Hepatocyte (in vitro differentiated cells): ENCODE data around the gene SESN3. TPM values are rescaled to one million over a fixed set of nuclear protein-coding genes. Genes with fewer than 3 reads are reported as not detected.
"Not testable (repeated sequence)": the region's sequence is repeated elsewhere in the genome, so short reads cannot be mapped to it uniquely, and the experiment has no call there.

Source experiments
- DNase-seq: peaks from one replicate; pipeline ENCODE4 v3.0.0-alpha.2; 2016; ENCODE audit warnings: low spot score
- H2AFZ ChIP-seq: fragments of 200-600 bp; sonication (generic); 2 replicates; pipeline ENCODE4 v1.6.0; 2016; ENCODE audit warnings: antibody characterized with exemption, mild to moderate bottlenecking
- H3K27ac ChIP-seq: fragments of 200-600 bp; sonication (generic); 2 replicates; pipeline ENCODE4 v1.5.1; 2016; ENCODE audit warnings: mild to moderate bottlenecking
- H3K27me3 ChIP-seq: fragments of 200-600 bp; sonication (generic); 2 replicates; pipeline ENCODE4 v1.6.1; 2016
- H3K36me3 ChIP-seq: fragments of 200-600 bp; sonication (generic); replicated peaks from 2 replicates; pipeline ENCODE4 v1.5.1; 2016; ENCODE audit warnings: low read depth; ENCODE audit not compliant: insufficient read depth
- H3K4me1 ChIP-seq: fragments of 200-600 bp; sonication (generic); 2 replicates; pipeline ENCODE4 v1.5.1; 2016; ENCODE audit warnings: mild to moderate bottlenecking, moderate library complexity; ENCODE audit not compliant: insufficient read depth
- H3K4me2 ChIP-seq: fragments of 200-600 bp; sonication (generic); 2 replicates; pipeline ENCODE4 v1.6.0; 2016
- H3K4me3 ChIP-seq: fragments of 200-600 bp; sonication (generic); 2 replicates; pipeline ENCODE4 v1.5.1; 2016; ENCODE audit warnings: mild to moderate bottlenecking
- H3K79me2 ChIP-seq: fragments of 200-600 bp; sonication (generic); 2 replicates; pipeline ENCODE4 v1.6.0; 2017; ENCODE audit warnings: mild to moderate bottlenecking
- H3K9me2 ChIP-seq: fragments of 200-600 bp; sonication (generic); replicated peaks from 2 replicates; pipeline ENCODE4 v1.6.0; 2017; ENCODE audit warnings: mild to moderate bottlenecking; ENCODE audit not compliant: insufficient read depth
- H3K9me3 ChIP-seq: fragments of 200-600 bp; sonication (generic); 2 replicates; pipeline ENCODE4 v1.5.1; 2016; ENCODE audit warnings: low read depth, mild to moderate bottlenecking
- H4K20me1 ChIP-seq: fragments of 200-600 bp; sonication (generic); 2 replicates; pipeline ENCODE4 v1.6.0; 2016; ENCODE audit warnings: mild to moderate bottlenecking; ENCODE audit not compliant: insufficient read depth, poor library complexity, severe bottlenecking
- EZH2 ChIP-seq: fragments of 200-600 bp; sonication (generic); IDR thresholded peaks from 2 replicates; pipeline ENCODE4 v1.6.1; 2016; ENCODE audit warnings: antibody characterized with exemption, mild to moderate bottlenecking, borderline replicate concordance
- EZH2phosphoT487 ChIP-seq: fragments of 200-600 bp; sonication (generic); IDR thresholded peaks from one replicate; pipeline ENCODE4 v1.6.1; 2018; ENCODE audit warnings: antibody characterized with exemption, mild to moderate bottlenecking, low read depth, moderate library complexity; ENCODE audit not compliant: unreplicated experiment, severe bottlenecking
- WGBS: methylation state at CpG from one replicate; pipeline ENCODE4 v1.1.6; 2016; ENCODE audit warnings: low lambda C conversion rate; ENCODE audit errors: missing lambda C conversion rate; 5-methylcytosine and 5-hydroxymethylcytosine counted together
- polyA plus RNA-seq: library from polyadenylated mRNA; unstranded; fragments of >200 nt; fragmentation: Nextera tagmentation; extraction: Ambion mirVana; gene quantifications from 2 replicates; pipeline ENCODE4 v1.2.1, GENCODE V29; 2016
- total RNA-seq: library from RNA; depleted of rRNA; stranded (reverse); fragments of >200 nt; gene quantifications from 2 replicates; pipeline ENCODE4 v1.2.3, GENCODE V29; 2014
- TF ChIP-seq, protein P1 (sequence below): fragments of 200-600 bp; sonication (generic); IDR thresholded peaks from 2 replicates; pipeline ENCODE4 v1.5.1; 2016; ENCODE audit warnings: antibody characterized with exemption, mild to moderate bottlenecking; ENCODE audit not compliant: poor library complexity

The SESN3 gene
- total and polyA plus RNA-seq, 2 experiments from 2014 or later: 8.1 to 107 TPM

GRCh38 chr11:95218149-95218548, 12.9 kb downstream of the SESN3 start:
- H2AFZ ChIP-seq: no peak overlapping the region
- H3K9me3 ChIP-seq: no peaks in the 10 kb centered on the region
- H3K27me3 ChIP-seq: no peaks in the 10 kb centered on the region
- H3K79me2 ChIP-seq: peaks cover 98% of the 10 kb centered on the region
- no peak for TF ChIP-seq EZH2phosphoT487
- TF ChIP-seq EZH2: no peak
- TF ChIP-seq, protein P1, sequence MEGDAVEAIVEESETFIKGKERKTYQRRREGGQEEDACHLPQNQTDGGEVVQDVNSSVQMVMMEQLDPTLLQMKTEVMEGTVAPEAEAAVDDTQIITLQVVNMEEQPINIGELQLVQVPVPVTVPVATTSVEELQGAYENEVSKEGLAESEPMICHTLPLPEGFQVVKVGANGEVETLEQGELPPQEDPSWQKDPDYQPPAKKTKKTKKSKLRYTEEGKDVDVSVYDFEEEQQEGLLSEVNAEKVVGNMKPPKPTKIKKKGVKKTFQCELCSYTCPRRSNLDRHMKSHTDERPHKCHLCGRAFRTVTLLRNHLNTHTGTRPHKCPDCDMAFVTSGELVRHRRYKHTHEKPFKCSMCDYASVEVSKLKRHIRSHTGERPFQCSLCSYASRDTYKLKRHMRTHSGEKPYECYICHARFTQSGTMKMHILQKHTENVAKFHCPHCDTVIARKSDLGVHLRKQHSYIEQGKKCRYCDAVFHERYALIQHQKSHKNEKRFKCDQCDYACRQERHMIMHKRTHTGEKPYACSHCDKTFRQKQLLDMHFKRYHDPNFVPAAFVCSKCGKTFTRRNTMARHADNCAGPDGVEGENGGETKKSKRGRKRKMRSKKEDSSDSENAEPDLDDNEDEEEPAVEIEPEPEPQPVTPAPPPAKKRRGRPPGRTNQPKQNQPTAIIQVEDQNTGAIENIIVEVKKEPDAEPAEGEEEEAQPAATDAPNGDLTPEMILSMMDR: no peak
- H4K20me1 ChIP-seq: peaks cover 90% of the 10 kb centered on the region
- no peak overlapping the region for H3K27ac ChIP-seq
- no peaks in the 10 kb centered on the region for H3K36me3 ChIP-seq
- H3K9me2 ChIP-seq: no peaks in the 10 kb centered on the region
- H3K4me3 ChIP-seq: no peak overlapping the region
- H3K4me2 ChIP-seq: no peak overlapping the region
- WGBS: 99% methylated on average over 2 of the region's 2 CpGs
- H3K4me1 ChIP-seq: no peaks in the 10 kb centered on the region
- no peak for DNase-seq

DNA sequence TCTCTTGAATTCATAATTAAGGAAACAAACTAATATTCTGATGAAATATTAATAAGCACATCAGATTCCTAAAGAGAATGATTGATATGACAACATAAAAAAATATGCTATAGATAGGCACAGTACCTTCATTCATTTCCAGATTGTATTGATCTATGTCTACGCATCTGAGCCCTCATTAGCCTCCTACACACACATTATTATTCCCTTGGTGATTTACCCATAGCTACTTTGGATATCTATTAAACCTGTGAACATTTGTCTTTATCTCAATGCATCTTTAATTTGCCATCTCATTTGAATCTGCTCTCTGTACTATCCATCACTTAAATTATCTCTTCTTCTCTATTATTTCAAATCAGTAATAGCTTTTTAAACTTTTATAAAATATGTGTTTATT, 18.4 kb downstream of the SESN3 start:
- Histone ChIP-seq H4K20me1 (peaks cover 85% of the 10 kb centered on the region), H3K4me3 (no peak overlapping the region), H3K36me3 (no peaks in the 10 kb centered on the region), H3K9me3 (no peaks in the 10 kb centered on the region), H3K4me2 (no peak overlapping the region), H3K27ac (no peak overlapping the region), H3K27me3 (no peaks in the 10 kb centered on the region), H3K4me1 (no peaks in the 10 kb centered on the region), H2AFZ (no peak overlapping the region), H3K79me2 (peaks cover 94% of the 10 kb centered on the region), H3K9me2 (no peaks in the 10 kb centered on the region)
- TF ChIP-seq, protein P1: no peak
- TF ChIP-seq EZH2phosphoT487 (no peak), EZH2 (no peak)
- no peak for DNase-seq
- WGBS: 96% methylated on average over 1 of the region's 1 CpG

GRCh38 chr11:95209535-95209934, 21.5 kb downstream of the SESN3 start:
- WGBS: 82% methylated on average over 6 of the region's 6 CpGs
- not testable (repeated sequence) for H3K9me3 ChIP-seq, H3K4me2 ChIP-seq, DNase-seq, H3K4me3 ChIP-seq, H3K4me1 ChIP-seq, H3K27ac ChIP-seq, H3K9me2 ChIP-seq, H2AFZ ChIP-seq, H3K36me3 ChIP-seq, H3K27me3 ChIP-seq
- Histone ChIP-seq H3K79me2 (peaks cover 97% of the 10 kb centered on the region), H4K20me1 (peaks cover 88% of the 10 kb centered on the region)

DNA sequence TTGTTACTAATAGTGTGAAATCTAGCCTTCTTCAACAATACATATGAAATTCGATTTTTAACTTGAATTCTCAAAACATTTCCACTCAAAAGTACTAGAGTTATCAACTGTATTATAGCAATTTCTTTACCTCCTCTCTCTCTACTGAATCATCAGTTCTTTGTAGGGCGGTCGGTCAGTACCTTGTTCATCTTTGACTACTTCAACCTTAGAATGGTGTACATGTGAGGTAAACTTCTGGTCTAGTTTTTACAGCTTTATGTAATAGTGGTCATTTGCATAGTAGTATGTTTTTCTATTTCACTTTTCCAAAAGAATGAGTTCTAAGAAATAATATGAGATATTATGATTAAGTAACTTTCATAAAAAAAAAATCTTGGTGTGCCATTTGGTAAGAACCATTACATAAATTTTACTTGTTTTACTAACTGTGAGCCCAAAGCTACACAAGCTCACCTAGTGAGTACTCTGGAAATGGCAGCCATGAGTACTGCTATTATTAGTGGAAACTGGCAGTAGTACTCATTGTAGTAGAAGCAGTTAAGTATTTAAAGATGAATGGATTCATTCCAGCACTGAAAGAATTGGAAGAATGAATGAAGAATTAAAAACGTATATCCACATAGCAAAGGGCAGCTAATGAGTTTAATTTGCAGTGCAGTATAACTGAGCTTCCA, 30.1 kb downstream of the SESN3 start:
- TF ChIP-seq EZH2phosphoT487: no peak
- TF ChIP-seq, protein P1: no peak
- Histone ChIP-seq H3K27ac (no peak overlapping the region), H2AFZ (no peak overlapping the region), H3K9me2 (no peaks in the 10 kb centered on the region), H3K4me3 (no peak overlapping the region), H3K9me3 (no peaks in the 10 kb centered on the region), H4K20me1 (peaks cover 91% of the 10 kb centered on the region), H3K4me2 (no peak overlapping the region), H3K36me3 (no peaks in the 10 kb centered on the region), H3K27me3 (no peaks in the 10 kb centered on the region), H3K79me2 (peaks cover 100% of the 10 kb centered on the region), H3K4me1 (no peaks in the 10 kb centered on the region)
- no peak for DNase-seq
- WGBS: 95% methylated on average over 4 of the region's 4 CpGs
